HepG2 (cell line): ENCODE data around the gene CYP4F12. TPM values are rescaled to one million over a fixed set of nuclear protein-coding genes. Genes with fewer than 3 reads are reported as not detected.
A peak's percentile ranks its signal among the peaks of the same experiment; 100 is the strongest.

ENCODE experiments used
- AHDC1 ChIP-seq: sonication (generic); formaldehyde crosslinking; IDR thresholded peaks from 2 replicates; pipeline ENCODE4 v1.5.1; 2020; ENCODE audit warnings: mild to moderate bottlenecking, missing genetic modification reagents, borderline replicate concordance
- ARID5B ChIP-seq: IDR thresholded peaks from 2 replicates; pipeline ENCODE4 v1.4.0; 2020; ENCODE audit warnings: mild to moderate bottlenecking, missing genetic modification reagents
- CREM ChIP-seq, 2 experiments: sonication (generic) in 1 of 2; formaldehyde crosslinking in 1 of 2; IDR thresholded peaks; 2 replicates each; pipeline versions ENCODE4 v1.4.0 to v1.6.1; 2016 to 2020; ENCODE audit warnings: antibody characterized with exemption in 1 of 2, mild to moderate bottlenecking in 1 of 2, missing genetic modification reagents in 1 of 2
- FOXA3 ChIP-seq: IDR thresholded peaks from 2 replicates; pipeline ENCODE4 v1.6.1; 2016; ENCODE audit warnings: missing genetic modification reagents, missing compliant biosample characterization
- HCFC1 ChIP-seq: fragments of 150-350 bp; IDR thresholded peaks from 2 replicates; pipeline ENCODE4 v1.6.1; 2014; ENCODE audit warnings: low read depth, low read length
- HNF4A ChIP-seq: sonication (generic); formaldehyde crosslinking; IDR thresholded peaks from 2 replicates; pipeline ENCODE4 v1.4.0; 2020; ENCODE audit warnings: missing genetic modification reagents
- HNRNPLL ChIP-seq: fragments of 200-400 bp; formaldehyde crosslinking; IDR thresholded peaks from 2 replicates; pipeline ENCODE4 v1.6.1; 2017; ENCODE audit warnings: mild to moderate bottlenecking, low read depth, low read length; ENCODE audit not compliant: poor library complexity, severe bottlenecking
- LCORL ChIP-seq, 2 experiments: fragments of 450-650 bp in 1 of 2; sonication (generic) in 1 of 2; formaldehyde crosslinking in 1 of 2; IDR thresholded peaks; 2 replicates each; pipeline versions ENCODE4 v1.5.0 to v1.6.1; 2017 to 2020; ENCODE audit warnings: antibody characterized with exemption in 1 of 2, missing genetic modification reagents in 1 of 2
- NFKB2 ChIP-seq: sonication (generic); formaldehyde crosslinking; IDR thresholded peaks from 2 replicates; pipeline ENCODE4 v1.4.0; 2020; ENCODE audit warnings: missing genetic modification reagents, borderline replicate concordance
- NPAS2 ChIP-seq: sonication (generic); formaldehyde crosslinking; IDR thresholded peaks from 2 replicates; pipeline ENCODE4 v1.8.0; 2022; ENCODE audit warnings: mild to moderate bottlenecking, missing genetic modification reagents, borderline replicate concordance
- RFX1 ChIP-seq: fragments of 450-650 bp; IDR thresholded peaks from 2 replicates; pipeline ENCODE4 v1.6.1; 2017
- SRY ChIP-seq: sonication (generic); formaldehyde crosslinking; IDR thresholded peaks from 2 replicates; pipeline ENCODE4 v1.8.0; 2022; ENCODE audit warnings: mild to moderate bottlenecking, missing genetic modification reagents
- ZMYM3 ChIP-seq: sonication (generic); formaldehyde crosslinking; IDR thresholded peaks from 2 replicates; pipeline ENCODE4 v1.5.1; 2020; ENCODE audit warnings: mild to moderate bottlenecking, missing genetic modification reagents
- ZNF333 ChIP-seq: sonication (generic); formaldehyde crosslinking; IDR thresholded peaks from 2 replicates; pipeline ENCODE4 v1.4.0; 2020; ENCODE audit warnings: mild to moderate bottlenecking, missing genetic modification reagents, borderline replicate concordance
- ZNF44 ChIP-seq: sonication (generic); formaldehyde crosslinking; IDR thresholded peaks from 2 replicates; pipeline ENCODE4 v1.5.1; 2020; ENCODE audit warnings: mild to moderate bottlenecking, missing genetic modification reagents
- ZNF577 ChIP-seq: sonication (generic); formaldehyde crosslinking; IDR thresholded peaks from 2 replicates; pipeline ENCODE4 v1.4.0; 2020; ENCODE audit warnings: mild to moderate bottlenecking, low read depth, missing genetic modification reagents, borderline replicate concordance
- ZNF746 ChIP-seq: sonication (generic); formaldehyde crosslinking; IDR thresholded peaks from 2 replicates; pipeline ENCODE4 v1.8.0; 2022; ENCODE audit warnings: mild to moderate bottlenecking, missing genetic modification reagents
- ZNF800 ChIP-seq: sonication (generic); formaldehyde crosslinking; IDR thresholded peaks from 2 replicates; pipeline ENCODE4 v1.4.0; 2020; ENCODE audit warnings: missing genetic modification reagents
- polyA plus RNA-seq, 8 experiments: library from polyadenylated mRNA; depleted of rRNA in 3 of 8; stranded (reverse) in 7 of 8; unstranded in 1 of 8; fragments of >200 nt; fragmentation: Illumina TruSeq in 4 of 8; extraction: Trizol in 4 of 8; gene quantifications; 2 replicates each; pipeline versions ENCODE4 v1.2.1 to v1.2.3, GENCODE V29; 2011 to 2016; ENCODE audit warnings: low read depth in 4 of 8, missing spikeins in 1 of 8, mixed read lengths in 1 of 8; ENCODE audit not compliant: insufficient read depth in 1 of 8
- total RNA-seq, 5 experiments: library from RNA; depleted of rRNA; stranded (reverse); fragments of >200 nt; fragmentation: Illumina TruSeq; extraction: Trizol; gene quantifications; 2 replicates each; pipeline ENCODE4 v1.2.3, GENCODE V29; 2016; ENCODE audit warnings: low read depth in 1 of 5

Gene CYP4F12
- total and polyA plus RNA-seq, 2 of the 13 experiments (the other 11 are each of a cell fraction or from before 2014, with no cell fraction given) = 29.9 to 30.8 TPM

- TF ChIP-seq ARID5B (CRISPR knock-in tag) = peak; percentile 42
- TF ChIP-seq ZNF800 (CRISPR knock-in tag) = no peak
- TF ChIP-seq FOXA3 (CRISPR knock-in tag) = peak; percentile 87
- peak; percentile 38; the same call in 1 of the 2 replicates for TF ChIP-seq ZNF746 (CRISPR knock-in tag)
- TF ChIP-seq AHDC1 (CRISPR knock-in tag) = peak; percentile 73
- no peak for TF ChIP-seq NPAS2 (CRISPR knock-in tag)
- peak; percentile 34; the same call in 1 of the 2 replicates for TF ChIP-seq RFX1
- no peak for TF ChIP-seq ZNF333 (CRISPR knock-in tag)
- no peak for TF ChIP-seq NFKB2 (CRISPR knock-in tag)
- 0 out of 2 replicates have a peak, but pooled peaks have one; percentile 56 for TF ChIP-seq ZNF44 (CRISPR knock-in tag)
- TF ChIP-seq LCORL (IDR thresholded peaks at IDR 0.05) = 0 out of 2 replicates have a peak, but pooled peaks have one; percentile 31
- peak; percentile 88 for TF ChIP-seq LCORL (CRISPR knock-in tag; IDR thresholded peaks at IDR 0.05)
- peak; percentile 53; the same call in 1 of the 2 replicates for TF ChIP-seq ZMYM3 (CRISPR knock-in tag)
- no peak for TF ChIP-seq HNRNPLL
- TF ChIP-seq CREM (IDR thresholded peaks at IDR 0.05) = peak; percentile 28; the same call in 1 of the 2 replicates
- TF ChIP-seq CREM (CRISPR knock-in tag; IDR thresholded peaks at IDR 0.05) = no peak
- TF ChIP-seq SRY (CRISPR knock-in tag) = 0 out of 2 replicates have a peak, but pooled peaks have one; percentile 48
- peak; percentile 73 for TF ChIP-seq HNF4A (CRISPR knock-in tag)
- no peak for TF ChIP-seq ZNF577 (CRISPR knock-in tag)
- TF ChIP-seq HCFC1 = no peak
These were observed 328 bp downstream of the CYP4F12 start (continued) for GRCh38 chr19:15673176-15673654.
